ENCODE data around the gene INPP5D.
"Not testable (repeated sequence)": the region's sequence is repeated elsewhere in the genome, so short reads cannot be mapped to it uniquely, and the experiment has no call there.

The INPP5D gene

GRCh38 chr2:233013650-233014049, 46.5 kb upstream of the INPP5D start:
- no peak for TF ChIP-seq CTCF (IDR thresholded peaks at IDR 0.05; ENCODE audit: insufficient read depth, low read depth, low read length, missing control alignments)
- no peak for DNase-seq (ENCODE audit: low read depth)
- no peak overlapping the region for H3K4me3 ChIP-seq (ENCODE audit: low read depth, low read length)

DNA sequence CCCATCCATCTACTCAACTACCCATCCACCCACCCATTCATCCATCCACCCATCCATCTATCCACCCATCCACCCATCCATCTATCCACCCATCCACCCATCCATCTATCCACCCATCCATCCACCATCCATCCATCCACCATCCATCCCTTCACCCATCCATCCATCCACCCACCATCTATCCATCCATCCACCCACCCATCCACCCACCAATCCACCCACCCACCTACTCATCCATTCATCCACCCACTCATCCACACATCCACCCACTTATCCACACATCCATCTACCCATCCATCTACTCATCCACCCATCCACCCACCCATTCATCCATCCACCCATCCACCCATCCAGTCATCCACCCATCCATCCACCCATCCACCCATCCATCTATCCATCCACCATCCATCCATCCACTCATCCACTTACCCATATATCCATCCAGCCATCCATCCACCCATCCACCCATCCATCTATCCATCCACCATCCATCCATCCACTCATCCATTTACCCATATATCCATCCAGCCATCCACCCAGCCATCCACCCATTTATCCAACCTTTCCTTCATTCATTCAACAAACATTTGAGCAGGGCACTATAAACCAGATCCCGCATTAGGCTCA, 45.0 kb upstream of the INPP5D start:
- no peak for DNase-seq (ENCODE audit: low read depth)

GRCh38 chr2:233017947-233018346, 42.2 kb upstream of the INPP5D start:
- no peak for DNase-seq (ENCODE audit: low read depth)
- no peak overlapping the region for H3K4me3 ChIP-seq (ENCODE audit: low read depth, low read length)
- no peak for TF ChIP-seq CTCF (IDR thresholded peaks at IDR 0.05; ENCODE audit: insufficient read depth, low read depth, low read length, missing control alignments)

More for the DNA sequence above, 45.0 kb upstream of the INPP5D start:
- H3K4me3 ChIP-seq (ENCODE audit: low read depth, low read length), result no peak overlapping the region
- no peak for TF ChIP-seq CTCF (IDR thresholded peaks at IDR 0.05; ENCODE audit: insufficient read depth, low read depth, low read length, missing control alignments)

DNA sequence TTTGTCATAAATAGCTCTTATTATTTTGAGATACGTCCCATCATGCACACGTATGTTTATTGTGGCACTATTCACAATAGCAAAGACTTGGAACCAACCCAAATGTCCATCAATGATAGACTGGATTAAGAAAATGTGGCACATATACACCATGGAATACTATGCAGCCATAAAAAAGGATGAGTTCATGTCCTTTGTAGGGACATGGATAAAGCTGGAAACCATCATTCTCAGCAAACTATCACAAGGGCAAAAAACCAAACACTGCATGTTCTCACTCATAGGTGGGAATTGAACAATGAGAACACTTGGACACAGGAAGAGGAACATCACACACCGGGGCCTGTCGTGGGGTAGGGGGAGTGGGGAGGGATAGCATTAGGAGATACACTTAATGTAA, 40.5 kb upstream of the INPP5D start:
- DNase-seq (ENCODE audit: low read depth); H3K4me3 ChIP-seq (ENCODE audit: low read depth, low read length): not testable (repeated sequence)

DNA sequence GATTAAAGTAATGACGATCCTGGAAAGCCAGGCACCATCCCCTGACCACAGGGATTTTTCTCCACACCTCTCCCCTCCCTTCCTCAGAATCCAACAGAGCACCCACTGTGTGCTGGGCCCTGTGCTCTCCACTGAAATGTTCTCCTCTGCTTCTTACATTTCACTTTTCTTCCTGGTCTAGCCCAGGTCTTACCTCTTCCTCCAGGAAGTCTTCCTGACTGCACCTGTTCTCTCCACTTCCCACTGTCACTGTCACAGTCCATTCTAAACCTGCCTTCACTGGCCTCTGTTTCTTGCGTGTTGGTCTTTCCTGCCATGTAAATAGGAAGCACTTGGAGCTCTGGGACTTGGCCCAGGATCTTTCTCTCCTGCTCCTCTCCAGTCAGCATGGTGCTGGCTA, 39.7 kb upstream of the INPP5D start:
- no peak for TF ChIP-seq CTCF (IDR thresholded peaks at IDR 0.05; ENCODE audit: insufficient read depth, low read depth, low read length, missing control alignments)
- no peak overlapping the region for H3K4me3 ChIP-seq (ENCODE audit: low read depth, low read length)
- no peak for DNase-seq (ENCODE audit: low read depth)

DNA sequence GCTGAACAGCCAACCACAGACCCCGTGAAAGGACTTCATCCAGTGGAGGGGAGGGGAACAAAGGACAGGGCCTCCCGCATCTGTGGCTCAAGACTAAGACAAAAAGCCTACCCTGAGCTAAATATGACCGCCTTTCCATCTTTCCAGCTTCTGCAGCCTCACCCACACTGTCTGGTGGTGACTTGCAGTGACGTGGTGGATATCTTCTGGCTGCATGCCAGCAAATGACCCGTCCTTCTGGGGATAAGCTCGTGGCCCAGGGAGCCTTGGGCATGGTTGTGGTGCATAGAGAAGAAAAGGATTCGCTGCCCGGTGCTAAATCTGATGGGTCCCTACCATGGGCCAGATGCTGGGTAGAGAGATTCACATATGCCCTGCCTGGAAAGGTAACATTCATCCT, 38.4 kb upstream of the INPP5D start:
- TF ChIP-seq CTCF (IDR thresholded peaks at IDR 0.05; ENCODE audit: insufficient read depth, low read depth, low read length, missing control alignments), result no peak
- H3K4me3 ChIP-seq (ENCODE audit: low read depth, low read length), result no peak overlapping the region
- no peak for DNase-seq (ENCODE audit: low read depth)

- no peak for TF ChIP-seq CTCF (IDR thresholded peaks at IDR 0.05; ENCODE audit: insufficient read depth, low read depth, low read length, missing control alignments)
- DNase-seq (ENCODE audit: low read depth), result no peak
- H3K4me3 ChIP-seq (ENCODE audit: low read depth, low read length), result no peak overlapping the region
Measured at GRCh38 chr2:233022561-233022960, 37.6 kb upstream of the INPP5D start.

All from GM12865 (cell line).